Measurements from ENCODE around the gene CPLX4.

DNA sequence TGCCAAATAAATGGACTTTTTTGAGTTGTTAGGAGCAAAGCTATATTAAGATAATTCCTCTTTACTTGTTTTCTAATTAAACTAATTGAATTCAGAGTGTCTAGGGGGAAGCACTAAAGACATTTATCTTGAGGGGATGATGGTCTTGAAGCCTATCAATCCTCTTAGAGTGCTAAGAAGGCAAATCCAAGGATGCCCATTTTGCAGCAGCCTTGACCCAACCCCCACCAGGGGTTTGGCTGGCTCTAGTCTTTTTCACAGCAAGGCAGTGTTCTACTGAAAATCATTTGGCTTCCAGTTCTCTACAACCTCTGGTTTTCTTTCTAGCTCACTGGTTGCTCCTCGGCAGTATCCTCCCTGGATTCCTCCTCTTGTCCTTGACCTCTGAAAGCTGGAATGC lies 38.7 kb downstream of the CPLX4 start:
- TF ChIP-seq, protein P1, sequence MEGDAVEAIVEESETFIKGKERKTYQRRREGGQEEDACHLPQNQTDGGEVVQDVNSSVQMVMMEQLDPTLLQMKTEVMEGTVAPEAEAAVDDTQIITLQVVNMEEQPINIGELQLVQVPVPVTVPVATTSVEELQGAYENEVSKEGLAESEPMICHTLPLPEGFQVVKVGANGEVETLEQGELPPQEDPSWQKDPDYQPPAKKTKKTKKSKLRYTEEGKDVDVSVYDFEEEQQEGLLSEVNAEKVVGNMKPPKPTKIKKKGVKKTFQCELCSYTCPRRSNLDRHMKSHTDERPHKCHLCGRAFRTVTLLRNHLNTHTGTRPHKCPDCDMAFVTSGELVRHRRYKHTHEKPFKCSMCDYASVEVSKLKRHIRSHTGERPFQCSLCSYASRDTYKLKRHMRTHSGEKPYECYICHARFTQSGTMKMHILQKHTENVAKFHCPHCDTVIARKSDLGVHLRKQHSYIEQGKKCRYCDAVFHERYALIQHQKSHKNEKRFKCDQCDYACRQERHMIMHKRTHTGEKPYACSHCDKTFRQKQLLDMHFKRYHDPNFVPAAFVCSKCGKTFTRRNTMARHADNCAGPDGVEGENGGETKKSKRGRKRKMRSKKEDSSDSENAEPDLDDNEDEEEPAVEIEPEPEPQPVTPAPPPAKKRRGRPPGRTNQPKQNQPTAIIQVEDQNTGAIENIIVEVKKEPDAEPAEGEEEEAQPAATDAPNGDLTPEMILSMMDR (IDR thresholded peaks at IDR 0.05): no peak
- TF ChIP-seq, protein P2, sequence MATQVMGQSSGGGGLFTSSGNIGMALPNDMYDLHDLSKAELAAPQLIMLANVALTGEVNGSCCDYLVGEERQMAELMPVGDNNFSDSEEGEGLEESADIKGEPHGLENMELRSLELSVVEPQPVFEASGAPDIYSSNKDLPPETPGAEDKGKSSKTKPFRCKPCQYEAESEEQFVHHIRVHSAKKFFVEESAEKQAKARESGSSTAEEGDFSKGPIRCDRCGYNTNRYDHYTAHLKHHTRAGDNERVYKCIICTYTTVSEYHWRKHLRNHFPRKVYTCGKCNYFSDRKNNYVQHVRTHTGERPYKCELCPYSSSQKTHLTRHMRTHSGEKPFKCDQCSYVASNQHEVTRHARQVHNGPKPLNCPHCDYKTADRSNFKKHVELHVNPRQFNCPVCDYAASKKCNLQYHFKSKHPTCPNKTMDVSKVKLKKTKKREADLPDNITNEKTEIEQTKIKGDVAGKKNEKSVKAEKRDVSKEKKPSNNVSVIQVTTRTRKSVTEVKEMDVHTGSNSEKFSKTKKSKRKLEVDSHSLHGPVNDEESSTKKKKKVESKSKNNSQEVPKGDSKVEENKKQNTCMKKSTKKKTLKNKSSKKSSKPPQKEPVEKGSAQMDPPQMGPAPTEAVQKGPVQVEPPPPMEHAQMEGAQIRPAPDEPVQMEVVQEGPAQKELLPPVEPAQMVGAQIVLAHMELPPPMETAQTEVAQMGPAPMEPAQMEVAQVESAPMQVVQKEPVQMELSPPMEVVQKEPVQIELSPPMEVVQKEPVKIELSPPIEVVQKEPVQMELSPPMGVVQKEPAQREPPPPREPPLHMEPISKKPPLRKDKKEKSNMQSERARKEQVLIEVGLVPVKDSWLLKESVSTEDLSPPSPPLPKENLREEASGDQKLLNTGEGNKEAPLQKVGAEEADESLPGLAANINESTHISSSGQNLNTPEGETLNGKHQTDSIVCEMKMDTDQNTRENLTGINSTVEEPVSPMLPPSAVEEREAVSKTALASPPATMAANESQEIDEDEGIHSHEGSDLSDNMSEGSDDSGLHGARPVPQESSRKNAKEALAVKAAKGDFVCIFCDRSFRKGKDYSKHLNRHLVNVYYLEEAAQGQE (IDR thresholded peaks at IDR 0.05; ENCODE audit: insufficient read depth in 1 of 2, low read depth in 2 of 2, low read length in 1 of 2): no peak

All from Panc1 (cell line).